GM19240 (cell line): ENCODE measurements around the gene FZD8.
A peak's percentile ranks its signal among the peaks of the same experiment; 100 is the strongest.
"Not testable (repeated sequence)": the region's sequence is repeated elsewhere in the genome, so short reads cannot be mapped to it uniquely, and the experiment has no call there.

Source experiments
- DNase-seq: peaks from one replicate; pipeline ENCODE4 v3.0.0; 2011; ENCODE audit warnings: low spot score; ENCODE audit not compliant: insufficient read length

Gene FZD8, protein sequence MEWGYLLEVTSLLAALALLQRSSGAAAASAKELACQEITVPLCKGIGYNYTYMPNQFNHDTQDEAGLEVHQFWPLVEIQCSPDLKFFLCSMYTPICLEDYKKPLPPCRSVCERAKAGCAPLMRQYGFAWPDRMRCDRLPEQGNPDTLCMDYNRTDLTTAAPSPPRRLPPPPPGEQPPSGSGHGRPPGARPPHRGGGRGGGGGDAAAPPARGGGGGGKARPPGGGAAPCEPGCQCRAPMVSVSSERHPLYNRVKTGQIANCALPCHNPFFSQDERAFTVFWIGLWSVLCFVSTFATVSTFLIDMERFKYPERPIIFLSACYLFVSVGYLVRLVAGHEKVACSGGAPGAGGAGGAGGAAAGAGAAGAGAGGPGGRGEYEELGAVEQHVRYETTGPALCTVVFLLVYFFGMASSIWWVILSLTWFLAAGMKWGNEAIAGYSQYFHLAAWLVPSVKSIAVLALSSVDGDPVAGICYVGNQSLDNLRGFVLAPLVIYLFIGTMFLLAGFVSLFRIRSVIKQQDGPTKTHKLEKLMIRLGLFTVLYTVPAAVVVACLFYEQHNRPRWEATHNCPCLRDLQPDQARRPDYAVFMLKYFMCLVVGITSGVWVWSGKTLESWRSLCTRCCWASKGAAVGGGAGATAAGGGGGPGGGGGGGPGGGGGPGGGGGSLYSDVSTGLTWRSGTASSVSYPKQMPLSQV

DNA sequence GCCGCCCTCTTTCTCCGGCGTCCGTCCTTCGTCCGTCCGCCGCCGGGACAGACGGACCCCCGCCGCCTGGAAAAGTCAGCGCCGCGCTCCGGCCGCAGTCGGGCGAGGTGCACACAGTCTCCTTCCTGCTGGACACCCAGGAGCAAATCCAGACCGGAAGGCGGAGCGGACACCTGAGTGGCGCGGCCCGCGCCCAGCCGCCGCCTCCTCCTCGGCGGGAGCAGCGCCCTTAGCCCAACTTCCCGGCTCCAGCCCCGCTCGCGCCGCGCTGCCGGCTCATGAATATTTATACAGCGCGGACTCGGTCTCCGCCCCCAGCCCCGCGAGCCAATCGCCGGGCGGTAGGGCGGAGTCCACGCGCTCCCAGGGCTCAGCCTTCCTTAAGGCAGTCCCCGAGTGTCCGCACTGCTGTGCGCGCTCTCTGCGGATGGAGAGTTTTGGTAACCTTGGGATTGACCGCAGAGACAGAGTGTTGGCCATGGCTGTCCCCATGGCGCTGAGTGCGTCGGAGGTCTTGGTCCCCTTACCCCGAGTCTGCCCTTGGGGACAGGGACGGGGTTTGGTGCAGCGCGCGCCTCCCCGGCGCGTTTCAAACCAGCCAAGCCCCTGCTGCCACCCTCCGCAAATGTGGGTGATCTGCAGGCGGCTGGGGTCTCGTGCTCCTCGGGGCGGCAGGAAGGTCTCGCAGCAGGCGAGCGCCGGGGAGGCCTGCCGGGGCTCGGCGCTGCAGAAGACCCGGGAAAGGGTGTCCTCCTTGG, at the start of gene FZD8:
Gene FZD8, minus strand, starts transcription at position 262 of the 758 bp plus-strand sequence. CDS start 867 bp downstream, outside the sequence.
- peak; percentile 60 for DNase-seq

DNA sequence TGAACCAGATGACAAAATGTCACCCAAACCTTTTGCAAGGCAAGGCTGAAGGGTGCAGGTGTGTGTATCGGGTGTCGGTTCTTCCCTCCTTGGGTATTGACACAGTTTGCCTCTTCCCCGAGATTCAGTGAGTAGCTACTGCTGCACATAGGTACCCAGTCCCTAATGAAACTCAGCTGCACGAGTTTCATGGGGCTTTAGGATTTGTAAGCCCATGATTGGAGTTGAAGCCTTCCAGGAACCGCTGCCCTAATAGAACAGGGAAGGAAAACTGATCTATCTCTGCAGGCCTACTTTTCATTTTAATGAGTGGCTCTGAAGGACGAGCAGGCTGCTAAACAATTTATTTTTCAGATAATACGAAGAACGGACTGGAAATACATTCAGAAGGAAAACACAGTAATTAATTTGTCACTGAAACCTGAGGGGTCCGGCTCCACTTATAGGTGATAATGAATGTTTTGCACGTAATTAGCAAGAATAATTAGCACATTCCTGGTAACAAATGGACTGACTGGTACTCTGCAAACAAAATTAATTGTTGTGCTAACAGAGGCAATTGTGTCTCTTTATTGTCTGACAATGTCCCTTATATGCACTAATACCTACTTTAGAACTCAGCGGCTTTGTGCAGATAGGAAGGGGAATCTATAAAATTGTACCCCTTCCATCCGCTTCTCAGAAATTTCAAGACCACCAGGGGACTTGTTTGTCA, 49.6 kb upstream of the FZD8 start:
- no peak for DNase-seq

GRCh38 chr10:35690534-35690933, 48.4 kb upstream of the FZD8 start:
- no peak for DNase-seq

DNA sequence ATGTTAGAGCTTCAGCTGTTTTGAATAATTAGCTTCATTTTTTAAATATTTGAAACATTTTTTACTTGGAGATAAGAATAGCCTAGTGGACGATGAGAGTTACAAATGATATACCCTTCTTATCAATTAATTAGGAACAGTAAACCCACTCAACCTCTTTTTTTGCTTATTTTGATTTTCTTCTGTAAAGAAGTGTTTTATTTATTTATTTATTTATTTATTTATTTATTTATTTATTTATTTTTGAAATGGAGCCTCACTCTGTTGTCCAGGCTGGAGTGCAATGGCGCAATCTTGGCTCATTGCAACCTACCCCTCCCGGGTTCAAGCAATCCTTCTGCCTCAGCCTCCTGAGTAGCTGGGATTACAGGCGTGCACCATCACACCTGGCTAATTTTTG, 43.8 kb upstream of the FZD8 start:
- DNase-seq = not testable (repeated sequence)

DNA sequence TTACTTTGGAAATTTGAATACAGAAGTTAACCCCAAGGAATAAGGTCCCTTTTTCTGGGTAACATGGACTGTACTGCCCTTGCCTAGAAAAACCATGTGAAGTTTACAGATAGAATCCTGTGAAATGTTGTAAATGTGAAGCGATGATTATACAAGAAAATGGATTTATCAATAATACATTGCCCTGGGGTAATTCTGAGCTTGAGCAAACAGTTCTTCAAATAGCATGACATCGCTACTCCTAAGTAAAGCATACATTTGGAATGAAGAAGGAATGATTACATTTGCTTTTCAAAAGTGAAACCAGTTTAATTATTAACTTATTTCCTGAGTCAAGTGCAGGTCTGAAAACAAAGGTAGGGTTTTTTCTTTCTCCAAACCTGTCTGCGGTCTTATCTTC, 43.3 kb upstream of the FZD8 start:
- DNase-seq = no peak

GRCh38 chr10:35684586-35684985, 42.5 kb upstream of the FZD8 start:
- DNase-seq = no peak

GRCh38 chr10:35675846-35676245, 33.8 kb upstream of the FZD8 start:
- no peak for DNase-seq

DNA sequence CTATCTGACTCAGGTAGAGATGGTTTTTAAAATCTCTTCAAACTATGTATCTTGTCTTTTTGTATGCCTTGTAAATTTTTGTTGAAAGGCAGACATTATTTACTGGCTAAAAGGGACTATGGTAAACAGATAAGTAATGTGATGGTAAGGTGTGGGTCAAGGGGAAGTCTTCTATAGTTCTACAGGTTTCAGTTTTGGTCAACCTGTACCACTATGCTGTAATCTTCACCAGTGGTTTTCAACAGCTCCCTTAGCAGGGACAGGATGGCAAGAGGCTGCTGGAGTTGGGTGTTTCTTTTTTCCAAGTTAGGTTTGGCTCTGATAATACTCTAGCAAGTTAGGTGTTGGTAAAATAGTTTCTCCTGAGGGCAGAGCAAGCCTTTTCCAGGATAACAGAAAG, 32.7 kb upstream of the FZD8 start:
- no peak for DNase-seq

GRCh38 chr10:35668865-35669650, 27.0 kb upstream of the FZD8 start:
- no peak for DNase-seq

DNA sequence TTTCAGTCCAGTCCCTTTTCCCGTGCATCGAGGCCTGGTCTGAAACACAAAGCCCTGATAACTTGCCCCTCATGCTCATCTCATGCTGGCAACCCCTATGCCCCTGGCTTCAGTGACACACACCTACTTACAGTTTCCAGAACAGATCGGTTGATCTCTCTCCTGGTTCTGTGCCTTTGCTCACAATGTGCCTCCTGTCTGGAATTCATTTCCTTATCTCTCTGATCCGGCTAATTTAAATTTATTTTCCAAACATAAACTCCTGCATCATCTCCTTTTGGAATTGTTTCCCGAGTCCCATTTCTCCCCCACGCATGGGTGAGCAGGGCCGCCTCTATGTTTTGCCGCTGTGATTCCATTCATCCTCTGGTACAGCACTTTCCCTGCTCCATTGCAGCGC, 25.9 kb upstream of the FZD8 start:
- no peak for DNase-seq

GRCh38 chr10:35667270-35667889, 25.3 kb upstream of the FZD8 start:
- no peak for DNase-seq

GRCh38 chr10:35661236-35661635, 19.1 kb upstream of the FZD8 start:
- no peak for DNase-seq

DNA sequence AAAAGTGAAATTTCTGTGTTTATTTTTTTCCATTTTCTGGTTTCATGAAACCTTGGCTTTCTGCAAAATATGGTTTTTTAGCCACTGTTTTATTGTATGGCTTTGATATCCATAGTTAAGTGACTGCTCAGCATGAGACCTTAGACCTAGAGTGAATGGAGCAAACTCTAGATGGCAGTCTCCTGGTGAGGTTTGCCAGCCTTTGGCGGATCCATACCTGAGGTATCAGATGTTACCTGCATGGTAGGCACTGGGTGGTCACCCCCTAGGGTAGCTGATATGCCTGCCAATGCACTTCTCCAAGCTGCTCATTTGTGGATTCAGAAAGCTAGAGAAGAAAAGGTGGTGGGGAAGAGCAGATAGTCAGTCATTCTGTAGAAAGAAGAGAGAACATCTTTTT, 17.4 kb upstream of the FZD8 start:
- no peak for DNase-seq

GRCh38 chr10:35657621-35658020, 15.5 kb upstream of the FZD8 start:
- no peak for DNase-seq

DNA sequence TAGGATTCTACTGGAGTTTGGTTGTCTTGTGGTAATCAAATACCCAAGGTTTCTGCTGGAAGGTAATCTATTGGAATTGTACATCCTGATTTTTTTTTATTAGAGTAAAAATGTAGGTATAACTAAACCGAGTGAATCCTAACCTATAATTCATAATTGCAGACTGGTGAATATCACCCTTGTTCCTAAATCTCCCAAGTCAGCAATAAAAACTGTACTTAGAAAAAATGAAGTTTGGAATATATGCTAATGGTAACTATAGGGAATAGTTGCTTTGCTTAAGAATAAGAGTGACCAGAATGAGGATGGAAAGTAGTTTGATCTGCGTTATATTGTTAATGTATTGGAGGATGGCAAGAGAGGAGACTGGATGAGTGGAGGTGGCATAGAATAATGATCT, 10.7 kb upstream of the FZD8 start:
- DNase-seq = no peak

GRCh38 chr10:35650894-35651293, 8.8 kb upstream of the FZD8 start:
- DNase-seq = no peak

DNA sequence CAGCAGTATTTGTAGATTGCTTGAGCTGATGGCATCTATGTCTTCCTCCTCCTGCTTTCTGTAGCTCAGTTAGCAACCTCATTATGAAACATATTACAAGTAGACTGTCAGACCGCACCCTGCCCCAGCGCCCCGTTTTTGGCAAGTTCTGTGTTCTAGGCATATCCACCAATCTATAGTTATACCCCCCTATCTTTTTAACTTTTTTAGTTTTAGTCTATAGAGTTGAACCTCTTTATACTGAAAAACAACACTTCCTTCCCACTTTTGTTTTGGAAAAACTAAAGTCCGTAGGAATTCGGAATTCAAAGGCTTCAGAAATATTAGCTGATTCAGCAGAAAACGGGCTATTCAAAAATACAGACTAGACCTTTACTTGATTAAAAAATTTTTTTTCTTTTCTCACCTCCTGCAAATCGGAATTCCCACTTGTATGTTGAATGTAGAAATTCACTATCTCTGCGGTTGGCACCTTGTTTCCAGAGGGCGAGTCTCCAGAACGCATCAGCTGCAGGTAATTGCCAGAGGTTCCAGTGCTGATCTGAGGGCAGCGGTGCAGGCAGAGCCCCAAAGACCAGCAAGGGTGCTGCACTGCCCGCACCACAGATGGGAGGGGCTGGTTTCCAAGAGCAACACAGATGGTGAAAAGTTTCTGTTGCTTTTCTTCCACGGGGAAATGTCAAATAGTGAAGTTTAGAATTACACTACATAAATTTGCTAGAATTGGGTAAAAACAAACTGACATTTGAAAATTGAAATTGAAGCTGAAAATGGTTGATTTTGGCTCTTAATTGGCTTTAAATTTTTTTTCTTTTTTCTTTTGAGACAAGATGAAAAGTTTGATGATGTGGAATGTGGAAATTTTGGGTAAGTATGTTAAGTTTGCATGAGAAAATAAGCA, 2.2 kb upstream of the FZD8 start:
- DNase-seq = no peak

GRCh38 chr10:35643151-35644049, 1.3 kb upstream of the FZD8 start:
- no peak for DNase-seq
